ENCODE results near the gene AP2A2. TPM values are rescaled to one million over a fixed set of nuclear protein-coding genes. Genes with fewer than 3 reads are reported as not detected.

The AP2A2 gene
- total RNA-seq, 1 experiment from 2014 or later, result 70.6 TPM

DNA sequence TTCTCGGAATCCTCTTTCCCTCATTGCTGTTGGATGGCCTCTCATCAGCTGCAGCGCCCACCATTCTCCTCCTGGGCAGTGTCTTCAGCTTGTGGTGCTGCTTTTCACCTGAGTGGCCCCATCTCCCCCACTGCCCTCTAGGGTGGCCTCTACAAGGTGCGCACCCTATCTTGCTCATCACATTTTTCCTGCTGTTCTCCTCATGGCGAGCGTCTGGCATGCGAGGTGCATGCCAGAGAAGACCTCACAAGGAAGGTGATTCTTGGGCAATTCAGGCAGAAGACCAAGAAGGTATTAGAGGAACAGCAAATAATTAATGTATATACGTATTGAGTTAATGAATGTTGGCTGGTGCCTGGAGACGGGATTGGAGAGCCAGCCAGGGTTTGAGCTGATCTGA, 3.1 kb downstream of the AP2A2 start:
- Mint-ChIP-seq H3K27ac (ENCODE audit: low read depth, unreplicated experiment) (no peak overlapping the region), H3K9me3 (ENCODE audit: unreplicated experiment) (no peaks in the 10 kb centered on the region), H3K36me3 (ENCODE audit: insufficient read depth, unreplicated experiment) (peaks cover 22% of the 10 kb centered on the region), H3K4me1 (ENCODE audit: insufficient read depth, unreplicated experiment) (peaks cover 15% of the 10 kb centered on the region), H3K27me3 (ENCODE audit: insufficient read depth, unreplicated experiment) (no peaks in the 10 kb centered on the region), H3K4me3 (ENCODE audit: unreplicated experiment) (no peak overlapping the region)
- ChIA-PET CTCF (interaction anchor here (0.5 kb wide), 1 partner anchor 65 kb away, joined by 3 read pairs; no protein-coding TSS in a partner anchor), POLR2A (interaction anchor here (0.8 to 1.4 kb wide), 2 partner anchors 23 to 109 kb away, joined by 3 read pairs; no protein-coding TSS in a partner anchor)
- intact Hi-C loops (cut with micrococcal nuclease), result no loop called here
- no peak for DNase-seq (ENCODE audit: unreplicated experiment)
- TF ChIP-seq, protein P1, sequence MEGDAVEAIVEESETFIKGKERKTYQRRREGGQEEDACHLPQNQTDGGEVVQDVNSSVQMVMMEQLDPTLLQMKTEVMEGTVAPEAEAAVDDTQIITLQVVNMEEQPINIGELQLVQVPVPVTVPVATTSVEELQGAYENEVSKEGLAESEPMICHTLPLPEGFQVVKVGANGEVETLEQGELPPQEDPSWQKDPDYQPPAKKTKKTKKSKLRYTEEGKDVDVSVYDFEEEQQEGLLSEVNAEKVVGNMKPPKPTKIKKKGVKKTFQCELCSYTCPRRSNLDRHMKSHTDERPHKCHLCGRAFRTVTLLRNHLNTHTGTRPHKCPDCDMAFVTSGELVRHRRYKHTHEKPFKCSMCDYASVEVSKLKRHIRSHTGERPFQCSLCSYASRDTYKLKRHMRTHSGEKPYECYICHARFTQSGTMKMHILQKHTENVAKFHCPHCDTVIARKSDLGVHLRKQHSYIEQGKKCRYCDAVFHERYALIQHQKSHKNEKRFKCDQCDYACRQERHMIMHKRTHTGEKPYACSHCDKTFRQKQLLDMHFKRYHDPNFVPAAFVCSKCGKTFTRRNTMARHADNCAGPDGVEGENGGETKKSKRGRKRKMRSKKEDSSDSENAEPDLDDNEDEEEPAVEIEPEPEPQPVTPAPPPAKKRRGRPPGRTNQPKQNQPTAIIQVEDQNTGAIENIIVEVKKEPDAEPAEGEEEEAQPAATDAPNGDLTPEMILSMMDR (IDR thresholded peaks at IDR 0.05; ENCODE audit: unreplicated experiment), result no peak
- BruUV-seq (replicated peaks), result no TSS peak

GRCh38 chr11:929405-929804, 3.7 kb downstream of the AP2A2 start:
- TF ChIP-seq, protein P1 (IDR thresholded peaks at IDR 0.05; ENCODE audit: unreplicated experiment), result no peak
- no peaks in the 10 kb centered on the region for H3K9me3 Mint-ChIP-seq (ENCODE audit: unreplicated experiment)
- ChIA-PET POLR2A (interaction anchor here (1.4 kb wide), 1 partner anchor 23 kb away, joined by 3 read pairs; no protein-coding TSS in a partner anchor), CTCF (no interaction called here)
- peaks cover 15% of the 10 kb centered on the region for H3K4me1 Mint-ChIP-seq (ENCODE audit: insufficient read depth, unreplicated experiment)
- BruUV-seq (replicated peaks), result no TSS peak
- DNase-seq (ENCODE audit: unreplicated experiment), result no peak
- H3K4me3 Mint-ChIP-seq (ENCODE audit: unreplicated experiment), result no peak overlapping the region
- intact Hi-C loops (cut with micrococcal nuclease), result no loop called here
- peaks cover 24% of the 10 kb centered on the region for H3K36me3 Mint-ChIP-seq (ENCODE audit: insufficient read depth, unreplicated experiment)
- no peaks in the 10 kb centered on the region for H3K27me3 Mint-ChIP-seq (ENCODE audit: insufficient read depth, unreplicated experiment)
- H3K27ac Mint-ChIP-seq (ENCODE audit: low read depth, unreplicated experiment), result no peak overlapping the region

DNA sequence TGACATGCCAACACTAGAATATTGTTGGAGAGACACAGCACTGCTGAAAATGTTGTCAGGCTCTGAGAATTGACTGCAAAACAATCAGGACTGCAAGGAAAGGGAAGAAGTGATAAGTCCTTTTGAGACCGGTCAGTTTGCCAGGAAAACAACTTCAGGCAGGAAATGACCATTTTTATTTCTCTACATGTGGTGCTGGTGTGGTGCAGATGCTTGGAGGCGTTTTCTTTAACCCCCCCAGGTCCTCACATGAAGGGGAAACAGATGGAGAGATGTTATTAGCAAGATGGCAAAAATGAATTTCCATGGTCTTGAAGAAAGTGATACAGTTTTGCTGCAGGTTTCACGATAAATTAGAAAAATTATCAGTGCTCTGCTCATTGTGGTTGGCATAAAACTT, 5.7 kb downstream of the AP2A2 start:
- Mint-ChIP-seq H3K4me3 (ENCODE audit: unreplicated experiment) (no peak overlapping the region), H3K27me3 (ENCODE audit: insufficient read depth, unreplicated experiment) (no peaks in the 10 kb centered on the region), H3K27ac (ENCODE audit: low read depth, unreplicated experiment) (no peak overlapping the region), H3K36me3 (ENCODE audit: insufficient read depth, unreplicated experiment) (peaks cover 35% of the 10 kb centered on the region), H3K9me3 (ENCODE audit: unreplicated experiment) (no peaks in the 10 kb centered on the region), H3K4me1 (ENCODE audit: insufficient read depth, unreplicated experiment) (peaks cover 15% of the 10 kb centered on the region)
- ChIA-PET POLR2A (no interaction called here), CTCF (interaction anchor here (0.7 kb wide), 1 partner anchor 119 kb away, joined by 3 read pairs; no protein-coding TSS in a partner anchor)
- no peak for DNase-seq (ENCODE audit: unreplicated experiment)
- no TSS peak for BruUV-seq (replicated peaks)
- TF ChIP-seq, protein P1 (IDR thresholded peaks at IDR 0.05; ENCODE audit: unreplicated experiment), result no peak
- intact Hi-C loops (cut with micrococcal nuclease), result no loop called here

DNA sequence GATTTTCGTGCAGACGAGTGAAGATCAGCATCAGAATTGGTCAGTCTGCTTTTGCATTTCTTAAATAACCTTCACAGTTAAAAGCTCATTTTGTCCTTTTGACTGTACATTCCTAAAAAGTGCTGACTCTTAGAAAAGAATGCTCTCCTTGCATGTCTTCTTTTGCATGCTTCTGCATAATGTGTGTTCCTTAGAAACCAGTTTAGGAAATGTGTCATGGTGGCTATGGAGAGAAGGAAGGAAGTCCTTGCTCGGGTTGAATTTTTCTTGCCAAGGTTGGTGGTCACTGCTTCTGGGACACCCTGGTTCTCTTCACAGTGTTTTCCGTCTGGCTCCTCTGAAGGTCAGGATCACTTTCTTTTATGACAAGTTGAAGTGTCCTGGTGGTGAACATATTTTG, 6.8 kb downstream of the AP2A2 start:
- H3K4me3 Mint-ChIP-seq (ENCODE audit: unreplicated experiment), result no peak overlapping the region

More for the DNA sequence above, 6.8 kb downstream of the AP2A2 start:
- H3K27ac Mint-ChIP-seq (ENCODE audit: low read depth, unreplicated experiment), result no peak overlapping the region
- ChIA-PET CTCF (no interaction called here), POLR2A (interaction anchor here (0.6 kb wide), 1 partner anchor 19 kb away, joined by 3 read pairs; no protein-coding TSS in a partner anchor)
- no TSS peak for BruUV-seq (replicated peaks)
- H3K4me1 Mint-ChIP-seq (ENCODE audit: insufficient read depth, unreplicated experiment), result peaks cover 15% of the 10 kb centered on the region
- DNase-seq (ENCODE audit: unreplicated experiment), result no peak
- no peaks in the 10 kb centered on the region for H3K9me3 Mint-ChIP-seq (ENCODE audit: unreplicated experiment)
- H3K27me3 Mint-ChIP-seq (ENCODE audit: insufficient read depth, unreplicated experiment), result no peaks in the 10 kb centered on the region
- TF ChIP-seq, protein P1 (IDR thresholded peaks at IDR 0.05; ENCODE audit: unreplicated experiment), result no peak
- peaks cover 33% of the 10 kb centered on the region for H3K36me3 Mint-ChIP-seq (ENCODE audit: insufficient read depth, unreplicated experiment)
- intact Hi-C loops (cut with micrococcal nuclease), result no loop called here
